GM19463 (cell line): ENCODE results near the gene MAGED4B.
"Not testable (repeated sequence)": the region's sequence is repeated elsewhere in the genome, so short reads cannot be mapped to it uniquely, and the experiment has no call there.

Experiments
- ATAC-seq: cut with Tn5 transposase; IDR thresholded peaks from one replicate; pipeline ENCODE4 v1.9.1; 2021; ENCODE audit warnings: mild to moderate bottlenecking, moderate library complexity; ENCODE audit not compliant: unreplicated experiment

Gene MAGED4B

GRCh38 chrX:52068666-52069640 is at the start of gene MAGED4B:
Gene MAGED4B (minus strand): TSS chrX:52069183. CDS start chrX:52068172, 1,011 bp downstream.
- not testable (repeated sequence) for ATAC-seq

DNA sequence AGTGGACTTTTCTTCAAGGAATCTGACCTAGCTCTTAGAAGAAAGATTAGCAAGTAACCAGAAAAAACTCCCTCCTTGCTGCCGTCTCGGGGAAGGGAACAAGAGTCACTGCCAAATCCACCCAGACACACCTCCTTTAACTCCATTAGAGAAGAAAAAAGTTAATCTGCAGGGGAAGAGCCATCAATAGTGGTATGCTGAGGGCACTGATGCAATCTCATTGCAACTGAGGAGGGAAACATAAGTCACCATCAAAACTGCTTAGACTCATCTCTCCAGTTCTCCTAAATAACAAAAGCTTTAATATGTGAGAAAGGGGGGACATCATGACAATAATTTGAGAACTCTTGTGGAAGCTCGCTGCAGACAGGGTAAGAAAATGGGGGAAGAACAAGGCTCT is 49.3 kb upstream of the MAGED4B start:
- ATAC-seq = no peak

- no peak for ATAC-seq
Measured at GRCh38 chrX:52082578-52082977, 13.6 kb upstream of the MAGED4B start.

DNA sequence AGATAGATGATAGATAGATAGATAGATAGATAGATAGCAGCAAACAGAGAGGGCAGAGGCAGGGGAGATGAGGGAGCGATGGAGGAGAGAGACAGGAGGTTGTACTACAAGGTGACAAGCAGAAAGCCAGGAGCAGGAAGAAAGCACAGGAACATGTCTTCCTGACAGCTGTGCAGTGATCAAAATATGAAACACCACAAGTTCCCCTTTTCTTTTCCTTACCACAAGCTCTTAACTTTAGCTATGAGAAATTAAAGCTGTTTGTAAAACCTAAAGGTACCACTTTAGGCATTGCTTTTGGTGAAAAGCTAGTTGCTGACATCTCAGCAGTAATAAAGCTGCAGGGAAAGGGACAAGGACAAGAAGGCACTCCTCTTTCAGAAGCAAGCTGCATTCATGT is 9.1 kb upstream of the MAGED4B start:
- ATAC-seq = no peak

GRCh38 chrX:52042288-52042687 is 26.7 kb downstream of the MAGED4B start:
- ATAC-seq = not testable (repeated sequence)

DNA sequence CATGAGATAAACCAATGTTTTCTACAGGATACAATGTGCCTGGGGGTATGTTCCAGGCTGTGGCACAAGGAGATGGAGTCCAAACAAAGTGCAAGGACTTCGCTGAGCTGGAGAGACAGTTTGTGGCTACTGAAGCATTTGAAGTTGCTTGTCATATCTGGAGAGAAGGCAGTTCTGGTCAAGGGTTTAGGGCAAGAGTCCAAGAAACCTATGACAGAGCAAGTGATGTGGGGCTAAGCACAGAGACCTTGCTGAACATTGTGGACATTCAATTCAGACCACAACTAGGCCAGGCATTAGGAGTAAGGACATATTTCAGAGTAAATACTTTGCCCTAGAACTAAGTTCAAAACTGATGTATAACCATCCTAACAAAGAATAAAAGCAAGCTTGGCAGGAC is 34.8 kb downstream of the MAGED4B start:
- ATAC-seq = no peak

GRCh38 chrX:52031371-52031770 is 37.6 kb downstream of the MAGED4B start:
- ATAC-seq = no peak

DNA sequence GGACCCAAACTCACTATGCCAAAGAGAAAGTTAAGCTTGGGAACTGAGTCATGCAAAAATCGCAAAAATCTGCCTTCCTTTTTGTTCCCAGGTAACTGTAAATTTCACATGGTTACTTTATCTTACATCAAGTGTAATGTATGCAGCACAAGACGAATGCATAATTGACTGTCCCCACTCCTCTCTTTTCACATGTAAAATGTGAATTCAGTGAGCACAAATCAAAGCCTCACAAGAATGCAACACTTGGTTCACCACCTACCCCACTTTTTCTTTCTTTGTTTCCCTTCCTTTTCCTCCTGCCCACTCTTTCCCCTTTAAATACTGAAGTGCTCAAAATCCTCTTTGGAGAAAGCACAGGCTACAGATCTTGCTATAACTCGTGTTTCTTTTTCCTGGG is 53.2 kb downstream of the MAGED4B start:
- ATAC-seq = no peak
